GM12874 (cell line): ENCODE results near the gene TBP.

ENCODE experiments used
- CTCF ChIP-seq: IDR thresholded peaks from 2 replicates; pipeline ENCODE4 v1.5.1; 2011; ENCODE audit warnings: low read depth, mild to moderate bottlenecking, control low read depth, low read length, moderate library complexity; ENCODE audit not compliant: insufficient read depth

TBP gene

GRCh38 chr6:170533792-170534191 is 20.4 kb upstream of the TBP start:
- no peak for TF ChIP-seq CTCF

DNA sequence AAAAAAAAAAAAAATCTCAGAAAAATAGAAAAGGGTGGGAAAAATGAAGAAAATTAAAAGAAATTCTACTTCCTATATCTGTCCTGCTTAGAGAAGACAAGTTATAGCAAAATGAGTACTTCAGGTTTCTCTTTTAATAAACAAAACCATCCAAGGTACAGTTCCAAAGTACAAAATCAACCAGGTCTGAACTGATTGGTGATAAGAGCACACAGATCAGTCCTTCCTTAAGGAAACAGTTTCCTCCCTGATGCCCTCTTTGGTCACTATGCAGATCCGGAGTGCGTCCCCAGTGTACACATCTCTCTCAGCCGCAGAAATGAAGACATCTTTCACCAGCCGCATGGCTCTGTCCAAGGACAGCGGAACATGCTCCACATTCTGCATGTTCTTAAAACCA is 19.2 kb upstream of the TBP start:
- no peak for TF ChIP-seq CTCF

DNA sequence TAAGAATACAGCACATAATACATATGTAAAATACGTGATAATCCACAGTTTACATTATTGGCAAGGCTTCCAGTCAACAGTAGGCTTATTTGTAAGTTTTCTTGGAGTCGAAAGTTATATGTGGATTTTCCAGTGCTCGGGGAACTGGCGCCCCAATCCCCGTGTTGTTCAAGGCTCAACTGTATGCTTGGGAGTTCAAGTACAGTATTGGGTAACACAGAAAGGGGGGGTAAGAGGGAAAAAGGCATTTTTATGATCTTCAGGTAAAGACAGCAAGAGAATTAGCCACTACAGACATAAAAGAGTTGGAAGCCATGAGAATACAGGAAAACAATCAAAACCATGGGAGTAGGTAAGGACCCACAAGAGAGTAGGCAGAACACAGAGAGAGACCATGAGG is 17.5 kb upstream of the TBP start:
- TF ChIP-seq CTCF = no peak

DNA sequence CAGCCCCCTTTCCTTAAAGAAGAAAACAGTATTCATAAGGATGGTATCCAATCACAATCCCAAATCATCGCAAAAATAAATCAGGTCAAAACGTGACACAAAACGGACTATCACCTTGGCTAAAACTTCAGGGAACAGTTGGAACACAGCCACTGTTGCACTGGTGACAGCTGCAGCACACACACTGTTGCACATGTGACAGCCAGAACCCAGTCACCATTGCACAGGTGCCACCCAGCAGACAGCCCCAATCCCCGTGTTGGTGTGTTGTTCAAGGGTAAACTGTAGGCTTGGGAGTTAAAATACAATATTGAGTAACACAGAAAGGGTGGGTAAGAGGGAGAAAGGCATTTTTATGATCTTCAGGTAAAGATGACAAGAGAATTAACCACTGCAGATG is 16.8 kb upstream of the TBP start:
- no peak for TF ChIP-seq CTCF

GRCh38 chr6:170542031-170542719 is 12.0 kb upstream of the TBP start:
- TF ChIP-seq CTCF = no peak

GRCh38 chr6:170545405-170545804 is 8.8 kb upstream of the TBP start:
- TF ChIP-seq CTCF = no peak

GRCh38 chr6:170552765-170553533 is 1.2 kb upstream of the TBP start, which contains the start of gene PSMB1:
PSMB1 (minus strand) TSS chr6:170553307; CDS start chr6:170553242, 65 bp downstream.
- no peak for TF ChIP-seq CTCF
